ENCODE results near the gene CHPF2. TPM values are rescaled to one million over a fixed set of nuclear protein-coding genes. Genes with fewer than 3 reads are reported as not detected.

The CHPF2 gene
- total RNA-seq, 1 donor from 2014 or later = 84.7 TPM

DNA sequence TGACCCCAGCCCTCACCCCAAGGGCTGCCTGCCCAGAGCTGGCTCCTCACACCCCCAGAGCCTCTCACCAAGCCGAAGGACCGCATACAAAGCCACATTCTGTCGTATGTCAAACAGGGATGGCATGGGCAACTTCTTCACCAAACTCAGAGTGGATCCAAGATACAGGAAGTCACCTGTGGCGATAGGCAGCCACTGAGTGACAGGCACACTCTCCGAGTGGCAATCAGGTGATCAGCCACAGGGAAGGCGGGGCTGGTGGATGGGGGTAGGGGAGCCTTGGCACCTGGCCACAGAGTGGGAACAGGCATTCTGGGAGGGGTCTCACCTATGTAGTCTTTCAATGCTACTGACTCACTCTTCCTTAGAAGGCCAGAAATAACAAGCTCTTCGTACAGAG lies 38.1 kb upstream of the CHPF2 start:
- Histone ChIP-seq H3K4me2 (ENCODE audit: low read length) (no peak overlapping the region), H3K27ac (ENCODE audit: low read depth, low read length) (no peak overlapping the region), H3K36me3 (ENCODE audit: insufficient read depth, low read length) (no peaks in the 10 kb centered on the region), H2AFZ (ENCODE audit: low read depth, low read length) (no peak overlapping the region), H3K4me3 (ENCODE audit: insufficient read depth, low read depth, low read length) (no peak overlapping the region), H3K27me3 (ENCODE audit: insufficient read depth, low read length) (peaks cover 31% of the 10 kb centered on the region), H4K20me1 (ENCODE audit: insufficient read depth, low read length) (no peaks in the 10 kb centered on the region), H3K9ac (ENCODE audit: low read length) (no peak overlapping the region), H3K79me2 (ENCODE audit: insufficient read depth, low read length) (no peaks in the 10 kb centered on the region), H3K4me1 (ENCODE audit: insufficient read depth, low read length) (no peaks in the 10 kb centered on the region), H3K9me3 (ENCODE audit: insufficient read depth, low read depth, low read length) (no peaks in the 10 kb centered on the region)
- Mint-ChIP-seq H3K36me3 (ENCODE audit: low read depth, unreplicated experiment) (no peaks in the 10 kb centered on the region), H3K4me1 (ENCODE audit: low read depth, unreplicated experiment) (no peaks in the 10 kb centered on the region), H3K4me3 (ENCODE audit: unreplicated experiment) (no peak overlapping the region), H3K27me3 (ENCODE audit: low read depth, unreplicated experiment) (peaks cover 39% of the 10 kb centered on the region), H3K27ac (ENCODE audit: unreplicated experiment) (peak overlapping the region; percentile 29), H3K9me3 (ENCODE audit: unreplicated experiment) (peaks cover 3% of the 10 kb centered on the region)
- no peak for FAIRE-seq
- no peak for TF ChIP-seq EZH2 (IDR thresholded peaks at IDR 0.05; ENCODE audit: insufficient read depth, low read length)
- TF ChIP-seq, protein P1, sequence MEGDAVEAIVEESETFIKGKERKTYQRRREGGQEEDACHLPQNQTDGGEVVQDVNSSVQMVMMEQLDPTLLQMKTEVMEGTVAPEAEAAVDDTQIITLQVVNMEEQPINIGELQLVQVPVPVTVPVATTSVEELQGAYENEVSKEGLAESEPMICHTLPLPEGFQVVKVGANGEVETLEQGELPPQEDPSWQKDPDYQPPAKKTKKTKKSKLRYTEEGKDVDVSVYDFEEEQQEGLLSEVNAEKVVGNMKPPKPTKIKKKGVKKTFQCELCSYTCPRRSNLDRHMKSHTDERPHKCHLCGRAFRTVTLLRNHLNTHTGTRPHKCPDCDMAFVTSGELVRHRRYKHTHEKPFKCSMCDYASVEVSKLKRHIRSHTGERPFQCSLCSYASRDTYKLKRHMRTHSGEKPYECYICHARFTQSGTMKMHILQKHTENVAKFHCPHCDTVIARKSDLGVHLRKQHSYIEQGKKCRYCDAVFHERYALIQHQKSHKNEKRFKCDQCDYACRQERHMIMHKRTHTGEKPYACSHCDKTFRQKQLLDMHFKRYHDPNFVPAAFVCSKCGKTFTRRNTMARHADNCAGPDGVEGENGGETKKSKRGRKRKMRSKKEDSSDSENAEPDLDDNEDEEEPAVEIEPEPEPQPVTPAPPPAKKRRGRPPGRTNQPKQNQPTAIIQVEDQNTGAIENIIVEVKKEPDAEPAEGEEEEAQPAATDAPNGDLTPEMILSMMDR (IDR thresholded peaks at IDR 0.05; ENCODE audit: insufficient read depth, low read depth, low read length) = no peak
- no peak for DNase-seq (ENCODE audit: low read depth)

DNA sequence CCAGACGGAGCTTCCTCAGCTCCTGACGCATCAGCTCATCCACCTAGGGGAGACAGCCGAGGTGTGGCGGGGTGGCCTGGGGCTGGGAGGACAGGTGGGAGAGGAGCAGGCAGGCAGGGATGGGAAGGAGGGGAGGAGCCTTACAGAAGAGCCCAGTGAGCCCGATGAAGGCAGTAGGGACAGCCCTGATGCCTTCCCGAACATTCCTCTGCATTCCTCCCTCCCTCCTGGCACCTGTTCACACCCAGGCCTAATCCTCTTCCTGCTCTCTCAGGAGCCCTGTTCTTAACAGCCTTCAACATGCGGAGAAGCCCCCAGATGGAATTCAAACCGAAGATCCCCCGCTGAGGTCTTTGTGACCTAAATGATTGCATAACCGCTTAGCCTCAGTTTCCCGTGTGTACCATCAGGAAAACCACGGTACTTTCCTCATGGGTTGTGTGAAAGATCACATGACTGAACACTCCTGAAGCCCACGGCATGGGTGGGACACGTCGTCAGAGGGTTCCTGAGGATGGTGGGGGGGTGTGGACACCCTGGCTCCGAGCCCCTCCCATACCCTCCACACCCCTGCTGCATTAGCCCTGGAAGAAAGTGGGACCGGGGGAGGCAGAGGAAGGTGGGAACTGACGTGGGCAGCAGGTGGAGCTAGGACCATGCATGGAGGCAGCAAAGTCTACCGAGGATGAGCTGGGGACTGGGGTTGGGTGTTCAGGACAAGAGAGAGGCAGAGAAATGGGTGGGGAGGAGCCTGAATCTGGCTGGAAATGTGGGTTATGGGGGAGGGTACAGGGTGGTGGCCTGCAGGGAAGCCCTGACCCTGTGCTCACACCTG lies 36.5 kb upstream of the CHPF2 start:
- Histone ChIP-seq H4K20me1 (ENCODE audit: insufficient read depth, low read length) (no peaks in the 10 kb centered on the region), H3K79me2 (ENCODE audit: insufficient read depth, low read length) (no peaks in the 10 kb centered on the region), H3K27me3 (ENCODE audit: insufficient read depth, low read length) (peaks cover 26% of the 10 kb centered on the region), H3K27ac (ENCODE audit: low read depth, low read length) (no peak overlapping the region), H3K4me3 (ENCODE audit: insufficient read depth, low read depth, low read length) (no peak overlapping the region), H3K4me2 (ENCODE audit: low read length) (no peak overlapping the region), H3K9ac (ENCODE audit: low read length) (no peak overlapping the region), H2AFZ (ENCODE audit: low read depth, low read length) (no peak overlapping the region), H3K9me3 (ENCODE audit: insufficient read depth, low read depth, low read length) (no peaks in the 10 kb centered on the region), H3K36me3 (ENCODE audit: insufficient read depth, low read length) (no peaks in the 10 kb centered on the region), H3K4me1 (ENCODE audit: insufficient read depth, low read length) (no peaks in the 10 kb centered on the region)
- FAIRE-seq (no peak), DNase-seq (ENCODE audit: low read depth) (no peak)
- H3K27me3 Mint-ChIP-seq (ENCODE audit: low read depth, unreplicated experiment) = peaks cover 22% of the 10 kb centered on the region
- TF ChIP-seq, protein P1 (IDR thresholded peaks at IDR 0.05; ENCODE audit: insufficient read depth, low read depth, low read length) = no peak
- no peak for TF ChIP-seq EZH2 (IDR thresholded peaks at IDR 0.05; ENCODE audit: insufficient read depth, low read length)
- H3K36me3 Mint-ChIP-seq (ENCODE audit: low read depth, unreplicated experiment) = no peaks in the 10 kb centered on the region
- H3K4me1 Mint-ChIP-seq (ENCODE audit: low read depth, unreplicated experiment) = no peaks in the 10 kb centered on the region
- no peak overlapping the region for H3K27ac Mint-ChIP-seq (ENCODE audit: unreplicated experiment)
- H3K4me3 Mint-ChIP-seq (ENCODE audit: unreplicated experiment) = no peak overlapping the region
- peaks cover 2% of the 10 kb centered on the region for H3K9me3 Mint-ChIP-seq (ENCODE audit: unreplicated experiment)

DNA sequence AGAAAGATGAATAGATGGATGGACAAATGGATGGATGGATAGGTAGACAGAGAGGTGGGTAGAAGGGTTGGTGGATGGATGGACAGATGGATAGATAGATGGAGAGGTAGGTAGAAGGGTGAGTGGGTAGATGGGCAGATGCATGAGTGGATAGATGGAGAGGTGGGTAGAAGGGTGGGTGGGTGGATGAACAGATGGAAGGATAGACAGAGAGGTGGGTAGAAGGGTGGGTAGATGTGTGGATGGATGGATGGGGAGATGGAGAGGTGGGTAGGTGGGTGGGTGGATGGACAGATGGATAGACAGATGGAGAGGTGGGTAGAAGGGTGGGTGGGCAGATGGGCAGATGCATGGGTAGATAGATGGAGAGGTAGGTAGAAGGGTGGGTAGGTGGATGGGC lies 34.4 kb upstream of the CHPF2 start:
- H3K36me3 Mint-ChIP-seq (ENCODE audit: low read depth, unreplicated experiment) = no peaks in the 10 kb centered on the region
- Histone ChIP-seq H3K4me3 (ENCODE audit: insufficient read depth, low read depth, low read length) (no peak overlapping the region), H3K4me2 (ENCODE audit: low read length) (no peak overlapping the region)

More for the DNA sequence above, 34.4 kb upstream of the CHPF2 start:
- Histone ChIP-seq H3K9me3 (ENCODE audit: insufficient read depth, low read depth, low read length) (no peaks in the 10 kb centered on the region), H3K79me2 (ENCODE audit: insufficient read depth, low read length) (no peaks in the 10 kb centered on the region), H2AFZ (ENCODE audit: low read depth, low read length) (no peak overlapping the region), H4K20me1 (ENCODE audit: insufficient read depth, low read length) (no peaks in the 10 kb centered on the region), H3K27ac (ENCODE audit: low read depth, low read length) (no peak overlapping the region), H3K9ac (ENCODE audit: low read length) (no peak overlapping the region), H3K4me1 (ENCODE audit: insufficient read depth, low read length) (no peaks in the 10 kb centered on the region), H3K27me3 (ENCODE audit: insufficient read depth, low read length) (peaks cover 34% of the 10 kb centered on the region), H3K36me3 (ENCODE audit: insufficient read depth, low read length) (no peaks in the 10 kb centered on the region)
- Mint-ChIP-seq H3K27me3 (ENCODE audit: low read depth, unreplicated experiment) (peaks cover 37% of the 10 kb centered on the region), H3K4me1 (ENCODE audit: low read depth, unreplicated experiment) (no peaks in the 10 kb centered on the region), H3K4me3 (ENCODE audit: unreplicated experiment) (no peak overlapping the region), H3K9me3 (ENCODE audit: unreplicated experiment) (peaks cover 5% of the 10 kb centered on the region), H3K27ac (ENCODE audit: unreplicated experiment) (no peak overlapping the region)
- FAIRE-seq (no peak), DNase-seq (ENCODE audit: low read depth) (no peak)
- TF ChIP-seq EZH2 (IDR thresholded peaks at IDR 0.05; ENCODE audit: insufficient read depth, low read length) = no peak
- TF ChIP-seq, protein P1 (IDR thresholded peaks at IDR 0.05; ENCODE audit: insufficient read depth, low read depth, low read length) = no peak
